ENCODE data around the gene KLK8.
"Not testable (repeated sequence)": the region's sequence is repeated elsewhere in the genome, so short reads cannot be mapped to it uniquely, and the experiment has no call there.

KLK8 gene

GRCh38 chr19:50977626-50978025 lies 23.8 kb downstream of the KLK8 start:
- POLR2A ChIA-PET (ENCODE audit: low non-redundant PET), result no interaction called here
- CTCF ChIA-PET, result no interaction called here

GRCh38 chr19:50975766-50976165 lies 25.6 kb downstream of the KLK8 start:
- no peak overlapping the region for H3K27ac ChIP-seq
- DNase-seq (ENCODE audit: low spot score), result peak; percentile 85
- ChIA-PET POLR2A (ENCODE audit: low non-redundant PET) (no interaction called here), CTCF (no interaction called here)
- TF ChIP-seq CTCF (conservative IDR thresholded peaks at IDR 0.05; ENCODE audit: low read depth), result no peak

More at GRCh38 chr19:50977626-50978025, 23.8 kb downstream of the KLK8 start:
- H3K27ac ChIP-seq, result no peak overlapping the region
- no peak for TF ChIP-seq CTCF (conservative IDR thresholded peaks at IDR 0.05; ENCODE audit: low read depth)
- DNase-seq (ENCODE audit: low spot score), result no peak

GRCh38 chr19:50974702-50975556 lies 26.5 kb downstream of the KLK8 start:
- DNase-seq (ENCODE audit: low spot score), result no peak
- ChIA-PET POLR2A (ENCODE audit: low non-redundant PET) (no interaction called here), CTCF (no interaction called here)
- no peak for TF ChIP-seq CTCF (conservative IDR thresholded peaks at IDR 0.05; ENCODE audit: low read depth)
- no peak overlapping the region for H3K27ac ChIP-seq

GRCh38 chr19:50972795-50973376 lies 28.5 kb downstream of the KLK8 start:
- no peak for TF ChIP-seq CTCF (conservative IDR thresholded peaks at IDR 0.05; ENCODE audit: low read depth)
- DNase-seq (ENCODE audit: low spot score), result no peak
- POLR2A ChIA-PET (ENCODE audit: low non-redundant PET), result no interaction called here
- CTCF ChIA-PET, result no interaction called here
- no peak overlapping the region for H3K27ac ChIP-seq

GRCh38 chr19:50969810-50970209 lies 31.6 kb downstream of the KLK8 start:
- DNase-seq (ENCODE audit: low spot score); POLR2A ChIA-PET (ENCODE audit: low non-redundant PET); H3K27ac ChIP-seq: not testable (repeated sequence)
- CTCF ChIA-PET, result interaction anchor here (1.6 kb wide), 1 partner anchor 40 kb away, joined by 4 read pairs; no protein-coding TSS in a partner anchor

GRCh38 chr19:50969413-50969760 lies 32.0 kb downstream of the KLK8 start, which contains the start of gene KLK6:
KLK6 (minus strand) TSS chr19:50969591; CDS start chr19:50968104, 1,487 bp downstream.
- TF ChIP-seq CTCF (conservative IDR thresholded peaks at IDR 0.05; ENCODE audit: low read depth), result no peak
- ChIA-PET CTCF (no interaction called here), POLR2A (ENCODE audit: low non-redundant PET) (no interaction called here)
- no peak within 1 kb of the TSS for H3K27ac ChIP-seq
- DNase-seq (ENCODE audit: low spot score), result peak; percentile 59
